ENCODE measurements around the gene GPR89B. TPM values are rescaled to one million over a fixed set of nuclear protein-coding genes. Genes with fewer than 3 reads are reported as not detected.
A peak's percentile ranks its signal among the peaks of the same experiment; 100 is the strongest.
"Not testable (repeated sequence)": the region's sequence is repeated elsewhere in the genome, so short reads cannot be mapped to it uniquely, and the experiment has no call there.

GPR89B gene
- 23.4 TPM for polyA plus RNA-seq (ENCODE audit: insufficient read length)

- peak; percentile 60 for DNase-seq (ENCODE audit: low read depth)
Measured at GRCh38 chr1:147928236-147929132, at the start of gene GPR89B. GPR89B (plus strand) TSS chr1:147928420; CDS start chr1:147928537, 117 bp downstream.

GRCh38 chr1:147879911-147880310 is 48.3 kb upstream of the GPR89B start:
- no peak for DNase-seq (ENCODE audit: low read depth)

- DNase-seq (ENCODE audit: low read depth), result no peak
Measured at GRCh38 chr1:147882535-147882934, 45.7 kb upstream of the GPR89B start.

GRCh38 chr1:147890177-147890790 is 37.9 kb upstream of the GPR89B start:
- DNase-seq (ENCODE audit: low read depth), result no peak

- DNase-seq (ENCODE audit: low read depth), result no peak
Measured at GRCh38 chr1:147891088-147891487, 37.1 kb upstream of the GPR89B start.

- DNase-seq (ENCODE audit: low read depth), result no peak
Measured at GRCh38 chr1:147892216-147892615, 36.0 kb upstream of the GPR89B start.

GRCh38 chr1:147892731-147893214 is 35.4 kb upstream of the GPR89B start:
- peak; percentile 25 for DNase-seq (ENCODE audit: low read depth)

GRCh38 chr1:147895123-147895522 is 33.1 kb upstream of the GPR89B start:
- DNase-seq (ENCODE audit: low read depth), result no peak

- DNase-seq (ENCODE audit: low read depth), result no peak
Measured at GRCh38 chr1:147897029-147897752, 31.0 kb upstream of the GPR89B start.

- no peak for DNase-seq (ENCODE audit: low read depth)
Measured at GRCh38 chr1:147897789-147898188, 30.4 kb upstream of the GPR89B start.

- DNase-seq (ENCODE audit: low read depth), result no peak
Measured at GRCh38 chr1:147902253-147902845, 25.9 kb upstream of the GPR89B start, which contains the start of gene GJA8. GJA8 (plus strand) TSS chr1:147902795; CDS start chr1:147907956, 5,161 bp downstream.

GRCh38 chr1:147904726-147905125 is 23.5 kb upstream of the GPR89B start:
- DNase-seq (ENCODE audit: low read depth), result no peak

- no peak for DNase-seq (ENCODE audit: low read depth)
Measured at GRCh38 chr1:147907786-147908509, 20.3 kb upstream of the GPR89B start.

- DNase-seq (ENCODE audit: low read depth), result no peak
Measured at GRCh38 chr1:147912553-147912952, 15.7 kb upstream of the GPR89B start.

GRCh38 chr1:147913362-147913942 is 14.8 kb upstream of the GPR89B start:
- DNase-seq (ENCODE audit: low read depth), result no peak

- DNase-seq (ENCODE audit: low read depth), result no peak
Measured at GRCh38 chr1:147919896-147920295, 8.3 kb upstream of the GPR89B start.

- DNase-seq (ENCODE audit: low read depth), result no peak
Measured at GRCh38 chr1:147924813-147925212, 3.4 kb upstream of the GPR89B start.

- not testable (repeated sequence) for DNase-seq (ENCODE audit: low read depth)
Measured at GRCh38 chr1:147927215-147927614, 1.0 kb upstream of the GPR89B start.

- not testable (repeated sequence) for DNase-seq (ENCODE audit: low read depth)
Measured at GRCh38 chr1:147927689-147928088, 531 bp upstream of the GPR89B start.

- not testable (repeated sequence) for DNase-seq (ENCODE audit: low read depth)
Measured at GRCh38 chr1:147931137-147931536, 2.9 kb downstream of the GPR89B start.
